WERI-Rb-1 (cell line): Measurements from ENCODE around the gene TPRN.
"Not testable (repeated sequence)": the region's sequence is repeated elsewhere in the genome, so short reads cannot be mapped to it uniquely, and the experiment has no call there.

Experiments used
- DNase-seq: peaks from one replicate; pipeline ENCODE4 v3.0.0-alpha.2; 2020
- H3K27ac ChIP-seq: fragments of 250-450 bp; sonication (Bioruptor Pico); 2 replicates; pipeline ENCODE4 v1.5.1; 2020; ENCODE audit warnings: mild to moderate bottlenecking, moderate library complexity
- H3K27me3 ChIP-seq: fragments of 250-450 bp; sonication (Bioruptor Pico); 2 replicates; pipeline ENCODE4 v1.5.1; 2021; ENCODE audit warnings: mild to moderate bottlenecking, low read depth, moderate library complexity; ENCODE audit not compliant: insufficient read depth, severe bottlenecking
- H3K36me3 ChIP-seq: fragments of 250-450 bp; sonication (Bioruptor Pico); 2 replicates; pipeline ENCODE4 v1.5.1; 2020; ENCODE audit warnings: mild to moderate bottlenecking, moderate library complexity
- H3K4me3 ChIP-seq: 2 replicates; pipeline ENCODE4 v1.5.1; 2011; ENCODE audit warnings: low read depth, mild to moderate bottlenecking, control low read depth, low read length
- H3K9me3 ChIP-seq: fragments of 250-450 bp; sonication (Bioruptor Pico); 2 replicates; pipeline ENCODE4 v1.5.1; 2021; ENCODE audit warnings: mild to moderate bottlenecking, moderate library complexity; ENCODE audit not compliant: severe bottlenecking
- CTCF ChIP-seq: IDR thresholded peaks from 2 replicates; pipeline ENCODE4 v1.5.1; 2011; ENCODE audit warnings: low read depth, mild to moderate bottlenecking, control low read depth, inconsistent platforms, low read length

The TPRN gene

GRCh38 chr9:137240841-137241489 lies 40.4 kb upstream of the TPRN start, which contains the start of gene TUBB4B:
TUBB4B (plus strand) TSS chr9:137241287; CDS start chr9:137241361, 74 bp downstream.
- H3K27ac ChIP-seq: peak within 1 kb of the TSS; percentile 95
- DNase-seq: peak; percentile 95
- no peaks in the 10 kb centered on the region for H3K27me3 ChIP-seq
- peaks cover 23% of the 10 kb centered on the region for H3K36me3 ChIP-seq
- H3K4me3 ChIP-seq: peak within 1 kb of the TSS; percentile 79
- no peaks in the 10 kb centered on the region for H3K9me3 ChIP-seq
- no peak for TF ChIP-seq CTCF

- 0 out of 2 replicates have a peak, but pooled peaks have one; percentile 13 for TF ChIP-seq CTCF
- peak overlapping the region; percentile 95 for H3K27ac ChIP-seq
- no peaks in the 10 kb centered on the region for H3K9me3 ChIP-seq
- DNase-seq: no peak
- no peaks in the 10 kb centered on the region for H3K27me3 ChIP-seq
- H3K4me3 ChIP-seq: peak overlapping the region; percentile 63
- peaks cover 23% of the 10 kb centered on the region for H3K36me3 ChIP-seq
Measured at GRCh38 chr9:137240318-137240840, 39.8 kb upstream of the TPRN start.

- H3K9me3 ChIP-seq, H3K27me3 ChIP-seq, DNase-seq: not testable (repeated sequence)
- peaks cover 23% of the 10 kb centered on the region for H3K36me3 ChIP-seq
- peak overlapping the region; percentile 95 for H3K27ac ChIP-seq
- peak overlapping the region; percentile 63 for H3K4me3 ChIP-seq
Measured at GRCh38 chr9:137239541-137240200, 39.1 kb upstream of the TPRN start.

GRCh38 chr9:137237759-137238726 lies 37.5 kb upstream of the TPRN start:
- H3K36me3 ChIP-seq: peaks cover 15% of the 10 kb centered on the region
- no peak for DNase-seq
- TF ChIP-seq CTCF: no peak
- no peak overlapping the region for H3K4me3 ChIP-seq
- H3K9me3 ChIP-seq: no peaks in the 10 kb centered on the region
- H3K27me3 ChIP-seq: no peaks in the 10 kb centered on the region
- H3K27ac ChIP-seq: no peak overlapping the region

GRCh38 chr9:137236936-137237421 lies 36.4 kb upstream of the TPRN start:
- H3K27me3 ChIP-seq: no peaks in the 10 kb centered on the region
- DNase-seq: no peak
- peak overlapping the region; percentile 56 for H3K27ac ChIP-seq

More at GRCh38 chr9:137236936-137237421, 36.4 kb upstream of the TPRN start:
- no peak for TF ChIP-seq CTCF
- Histone ChIP-seq H3K36me3 (peaks cover 4% of the 10 kb centered on the region), H3K9me3 (no peaks in the 10 kb centered on the region), H3K4me3 (no peak overlapping the region)
